ENCODE data around the gene USP5.

USP5 gene

GRCh38 chr12:6817662-6818157 is 34.2 kb upstream of the USP5 start:
- DNase-seq (ENCODE audit: low read depth): no peak
- H3K4me3 ChIP-seq (ENCODE audit: low read length): no peak overlapping the region
- TF ChIP-seq CTCF (conservative IDR thresholded peaks at IDR 0.05; ENCODE audit: low read length): no peak

- no peak for DNase-seq (ENCODE audit: low read depth)
- no peak for TF ChIP-seq CTCF (conservative IDR thresholded peaks at IDR 0.05; ENCODE audit: low read length)
- no peak overlapping the region for H3K4me3 ChIP-seq (ENCODE audit: low read length)
Measured at GRCh38 chr12:6818222-6818621, 33.7 kb upstream of the USP5 start.

- TF ChIP-seq CTCF (conservative IDR thresholded peaks at IDR 0.05; ENCODE audit: low read length): no peak
- no peak overlapping the region for H3K4me3 ChIP-seq (ENCODE audit: low read length)
- no peak for DNase-seq (ENCODE audit: low read depth)
Measured at GRCh38 chr12:6818645-6819044, 33.3 kb upstream of the USP5 start.

GRCh38 chr12:6819106-6820030 is 32.6 kb upstream of the USP5 start:
- no peak for DNase-seq (ENCODE audit: low read depth)
- no peak overlapping the region for H3K4me3 ChIP-seq (ENCODE audit: low read length)
- no peak for TF ChIP-seq CTCF (conservative IDR thresholded peaks at IDR 0.05; ENCODE audit: low read length)

- no peak overlapping the region for H3K4me3 ChIP-seq (ENCODE audit: low read length)
- no peak for TF ChIP-seq CTCF (conservative IDR thresholded peaks at IDR 0.05; ENCODE audit: low read length)
- no peak for DNase-seq (ENCODE audit: low read depth)
Measured at GRCh38 chr12:6820166-6820565, 31.8 kb upstream of the USP5 start.

GRCh38 chr12:6821591-6822425 is 30.1 kb upstream of the USP5 start, which contains the start of gene GPR162:
Gene GPR162, plus strand, starts transcription at chr12:6821821. Its CDS starts 2,078 bp downstream, at chr12:6823899.
- DNase-seq (ENCODE audit: low read depth): peak; percentile 33
- TF ChIP-seq CTCF (conservative IDR thresholded peaks at IDR 0.05; ENCODE audit: low read length): no peak
- H3K4me3 ChIP-seq (ENCODE audit: low read length): peak within 1 kb of the TSS; percentile 58
